Stimulated activated CD8-positive, alpha-beta memory T cell treated with anti-CD3 and anti-CD28 coated beads, Interleukin-4, amount 100 ng/mL, for 1 hour (primary cell): ENCODE results near the gene ARHGAP32.
"Not testable (repeated sequence)": the region's sequence is repeated elsewhere in the genome, so short reads cannot be mapped to it uniquely, and the experiment has no call there.

Experiments
- DNase-seq, 2 donors: peaks; one replicate each; pipeline ENCODE4 v3.0.0-alpha.2; 2020; ENCODE audit warnings: low read depth in 2 of 2, low spot score in 1 of 2

ARHGAP32 gene

GRCh38 chr11:129041611-129042018, 150.5 kb downstream of the ARHGAP32 start:
- no peak for DNase-seq

- no peak for DNase-seq
Observed at GRCh38 chr11:129040934-129041333, 151.2 kb downstream of the ARHGAP32 start.

- DNase-seq = no peak
Observed at GRCh38 chr11:129035244-129035643, 156.9 kb downstream of the ARHGAP32 start.

- DNase-seq = no peak
Observed at GRCh38 chr11:129034001-129034400, 158.1 kb downstream of the ARHGAP32 start.

- DNase-seq = no peak
Observed at GRCh38 chr11:129023968-129024676, 168.0 kb downstream of the ARHGAP32 start.

- no peak for DNase-seq
Observed at GRCh38 chr11:129021295-129021694, 170.8 kb downstream of the ARHGAP32 start.

GRCh38 chr11:129018991-129019390, 173.1 kb downstream of the ARHGAP32 start:
- no peak for DNase-seq

- DNase-seq = no peak
Observed at GRCh38 chr11:129018126-129018525, 174.0 kb downstream of the ARHGAP32 start.

- no peak for DNase-seq
Observed at GRCh38 chr11:129013737-129014475, 178.2 kb downstream of the ARHGAP32 start.

GRCh38 chr11:129012880-129013279, 179.2 kb downstream of the ARHGAP32 start:
- no peak for DNase-seq

GRCh38 chr11:129006161-129006560, 186.0 kb downstream of the ARHGAP32 start:
- DNase-seq = no peak

GRCh38 chr11:128999165-128999564, 193.0 kb downstream of the ARHGAP32 start:
- DNase-seq = not testable (repeated sequence)

- no peak for DNase-seq
Observed at GRCh38 chr11:128988242-128988970, 203.7 kb downstream of the ARHGAP32 start.

- DNase-seq = no peak
Observed at GRCh38 chr11:128985880-128986279, 206.2 kb downstream of the ARHGAP32 start.

GRCh38 chr11:128983023-128983422, 209.1 kb downstream of the ARHGAP32 start:
- no peak for DNase-seq

- DNase-seq = no peak
Observed at GRCh38 chr11:128981254-128981653, 210.9 kb downstream of the ARHGAP32 start.

- DNase-seq = no peak
Observed at GRCh38 chr11:128970598-128971190, 221.4 kb downstream of the ARHGAP32 start.

GRCh38 chr11:128968916-128969315, 223.2 kb downstream of the ARHGAP32 start:
- DNase-seq = no peak

GRCh38 chr11:128967578-128967977, 224.5 kb downstream of the ARHGAP32 start:
- no peak for DNase-seq

- no peak for DNase-seq
Observed at GRCh38 chr11:128965485-128965884, 226.6 kb downstream of the ARHGAP32 start.

- no peak for DNase-seq
Observed at GRCh38 chr11:128964463-128964930, 227.6 kb downstream of the ARHGAP32 start.
